Measurements from ENCODE around the gene TANGO6. TPM values are rescaled to one million over a fixed set of nuclear protein-coding genes. Genes with fewer than 3 reads are reported as not detected.

Gene TANGO6
- total RNA-seq, 4 donors from 2014 or later, result 18.4 to 36.0 (median 23.3) TPM

GRCh38 chr16:69087161-69087581, 243.8 kb downstream of the TANGO6 start:
- H3K4me3 ChIP-seq, result no peak overlapping the region
- no peak for DNase-seq (ENCODE audit: low spot score in 2 of 2)
- H3K27ac ChIP-seq, result no peak overlapping the region
- peaks cover 0 to 5% (median 0%) of the 10 kb centered on the region in 4 donors for H3K4me1 ChIP-seq
- TF ChIP-seq, protein P1, sequence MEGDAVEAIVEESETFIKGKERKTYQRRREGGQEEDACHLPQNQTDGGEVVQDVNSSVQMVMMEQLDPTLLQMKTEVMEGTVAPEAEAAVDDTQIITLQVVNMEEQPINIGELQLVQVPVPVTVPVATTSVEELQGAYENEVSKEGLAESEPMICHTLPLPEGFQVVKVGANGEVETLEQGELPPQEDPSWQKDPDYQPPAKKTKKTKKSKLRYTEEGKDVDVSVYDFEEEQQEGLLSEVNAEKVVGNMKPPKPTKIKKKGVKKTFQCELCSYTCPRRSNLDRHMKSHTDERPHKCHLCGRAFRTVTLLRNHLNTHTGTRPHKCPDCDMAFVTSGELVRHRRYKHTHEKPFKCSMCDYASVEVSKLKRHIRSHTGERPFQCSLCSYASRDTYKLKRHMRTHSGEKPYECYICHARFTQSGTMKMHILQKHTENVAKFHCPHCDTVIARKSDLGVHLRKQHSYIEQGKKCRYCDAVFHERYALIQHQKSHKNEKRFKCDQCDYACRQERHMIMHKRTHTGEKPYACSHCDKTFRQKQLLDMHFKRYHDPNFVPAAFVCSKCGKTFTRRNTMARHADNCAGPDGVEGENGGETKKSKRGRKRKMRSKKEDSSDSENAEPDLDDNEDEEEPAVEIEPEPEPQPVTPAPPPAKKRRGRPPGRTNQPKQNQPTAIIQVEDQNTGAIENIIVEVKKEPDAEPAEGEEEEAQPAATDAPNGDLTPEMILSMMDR (IDR thresholded peaks at IDR 0.05), result no peak
- TF ChIP-seq POLR2A (IDR thresholded peaks at IDR 0.05), result no peak
- no peak for TF ChIP-seq EP300 (IDR thresholded peaks at IDR 0.05)
- H3K27me3 ChIP-seq, result no peaks in the 10 kb centered on the region
- H3K9me3 ChIP-seq, result no peaks in the 10 kb centered on the region
- 65 to 74% methylated on average over 3 of the region's 3 CpGs for WGBS, 2 donors
- peaks cover 0 to 52% (median 6%) of the 10 kb centered on the region in 3 donors for H3K36me3 ChIP-seq

GRCh38 chr16:69088684-69089083, 245.4 kb downstream of the TANGO6 start:
- no peak for DNase-seq (ENCODE audit: low spot score in 2 of 2)
- Histone ChIP-seq H3K36me3 (peaks cover 0 to 39% (median 6%) of the 10 kb centered on the region in 3 donors), H3K4me1 (peaks cover 0 to 5% (median 0%) of the 10 kb centered on the region in 4 donors), H3K4me3 (no peak overlapping the region), H3K27me3 (no peaks in the 10 kb centered on the region), H3K9me3 (no peaks in the 10 kb centered on the region), H3K27ac (no peak overlapping the region)
- WGBS, 2 donors, result 82 to 85% methylated on average over 4 of the region's 4 CpGs
- no peak for TF ChIP-seq POLR2A (IDR thresholded peaks at IDR 0.05)
- TF ChIP-seq, protein P1 (IDR thresholded peaks at IDR 0.05), result no peak
- TF ChIP-seq EP300 (IDR thresholded peaks at IDR 0.05), result no peak

DNA sequence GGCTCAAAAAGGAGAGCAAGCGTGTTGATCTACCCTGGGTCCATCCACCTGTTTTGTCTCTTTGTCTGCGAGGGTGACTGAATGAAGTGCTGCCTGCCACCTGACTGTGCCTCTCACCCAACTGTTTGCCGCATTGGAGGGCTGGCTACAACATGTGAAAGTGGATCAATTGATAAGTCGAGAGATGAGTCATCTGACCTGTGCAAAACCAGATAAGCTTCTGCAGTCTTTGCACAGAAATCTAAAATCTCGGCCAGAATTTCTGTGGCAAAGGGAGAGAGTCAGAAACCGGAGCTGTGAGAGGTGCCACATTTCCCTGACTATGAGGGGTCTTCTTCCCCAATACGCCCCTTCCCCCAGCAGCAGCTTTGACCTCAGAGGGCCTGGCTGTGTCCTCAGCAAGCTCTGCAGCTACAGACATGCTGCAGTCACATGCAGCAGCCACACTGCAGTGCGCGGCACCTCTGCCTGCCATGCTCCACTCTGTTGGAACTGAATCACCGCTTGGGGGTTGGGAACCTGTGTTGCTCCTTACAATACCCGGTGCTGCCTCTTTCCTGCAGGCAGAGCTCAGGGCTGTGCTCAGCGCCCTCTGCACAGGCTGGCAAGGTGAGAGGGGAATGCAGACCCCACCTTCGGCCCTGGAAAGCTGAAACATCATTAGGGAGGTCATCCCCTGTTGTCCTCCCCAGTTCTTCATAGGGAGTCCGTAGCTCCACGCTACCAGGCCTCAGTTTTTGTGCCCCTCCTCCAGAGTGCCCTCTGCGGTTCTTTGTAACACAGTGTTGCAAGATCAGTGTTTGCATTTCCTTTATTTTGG, 246.0 kb downstream of the TANGO6 start:
- no peak for DNase-seq (ENCODE audit: low spot score in 2 of 2)
- no peak overlapping the region for H3K27ac ChIP-seq
- H3K36me3 ChIP-seq, result peaks cover 0 to 33% (median 6%) of the 10 kb centered on the region in 3 donors
- no peak overlapping the region for H3K4me3 ChIP-seq
- TF ChIP-seq POLR2A (IDR thresholded peaks at IDR 0.05) (no peak), EP300 (IDR thresholded peaks at IDR 0.05) (no peak)
- TF ChIP-seq, protein P1 (IDR thresholded peaks at IDR 0.05), result no peak
- no peaks in the 10 kb centered on the region for H3K27me3 ChIP-seq
- WGBS, 2 donors, result 54 to 61% methylated on average over 13 to 16 of the region's 16 CpGs
- H3K9me3 ChIP-seq, result no peaks in the 10 kb centered on the region
- H3K4me1 ChIP-seq, result peaks cover 0 to 5% (median 0%) of the 10 kb centered on the region in 4 donors

DNA sequence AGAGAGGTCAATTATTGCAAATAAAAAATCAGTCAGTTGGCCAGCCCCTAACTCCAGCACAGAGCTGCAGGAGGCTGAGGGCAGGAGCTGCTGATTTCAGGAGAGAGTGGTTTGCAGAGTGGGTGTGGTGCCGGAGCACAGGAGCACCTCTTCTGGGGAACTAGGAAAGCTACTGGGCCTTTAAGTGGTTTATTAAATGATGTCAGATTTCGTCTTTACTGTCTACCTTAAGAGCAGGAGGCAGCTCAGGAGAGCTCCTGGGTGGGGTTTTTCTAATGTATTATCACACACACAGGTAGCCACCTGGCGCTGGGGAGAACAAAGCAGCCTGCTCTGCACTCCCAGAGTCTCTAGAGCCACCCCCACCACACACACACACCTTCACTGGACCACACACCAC, 250.6 kb downstream of the TANGO6 start:
- H3K4me1 ChIP-seq, result peaks cover 0 to 5% (median 0%) of the 10 kb centered on the region in 4 donors
- DNase-seq (ENCODE audit: low spot score in 2 of 2), result no peak
- H3K4me3 ChIP-seq, result no peak overlapping the region
- WGBS, 2 donors, result 73 to 78% methylated on average over 3 of the region's 3 CpGs
- H3K27me3 ChIP-seq, result no peaks in the 10 kb centered on the region
- no peak overlapping the region for H3K27ac ChIP-seq
- H3K36me3 ChIP-seq, result no peaks in the 10 kb centered on the region
- no peaks in the 10 kb centered on the region for H3K9me3 ChIP-seq
- TF ChIP-seq POLR2A (IDR thresholded peaks at IDR 0.05) (no peak), EP300 (IDR thresholded peaks at IDR 0.05) (no peak)
- TF ChIP-seq, protein P1 (IDR thresholded peaks at IDR 0.05), result no peak

GRCh38 chr16:69094501-69094900, 251.2 kb downstream of the TANGO6 start:
- Histone ChIP-seq H3K9me3 (no peaks in the 10 kb centered on the region), H3K4me3 (no peak overlapping the region), H3K36me3 (no peaks in the 10 kb centered on the region), H3K4me1 (peaks cover 0 to under 1% (median 0%) of the 10 kb centered on the region in 4 donors), H3K27ac (no peak overlapping the region), H3K27me3 (no peaks in the 10 kb centered on the region)
- no peak for TF ChIP-seq EP300 (IDR thresholded peaks at IDR 0.05)
- TF ChIP-seq POLR2A (IDR thresholded peaks at IDR 0.05), result no peak
- TF ChIP-seq, protein P1 (IDR thresholded peaks at IDR 0.05), result no peak
- 72 to 74% methylated on average over 5 of the region's 5 CpGs for WGBS, 2 donors
- no peak for DNase-seq (ENCODE audit: low spot score in 2 of 2)

All from tibial nerve (tissue), 4 donors.